Astrocyte of the spinal cord (primary cell): ENCODE measurements around the gene C1orf116.

Experiments used
- DNase-seq: peaks from one replicate; pipeline ENCODE4 v3.0.0; 2011; ENCODE audit warnings: low read depth, low spot score
- H3K4me3 ChIP-seq: 2 replicates; pipeline ENCODE4 v1.5.1; 2011; ENCODE audit warnings: low read depth, mild to moderate bottlenecking, low read length, moderate library complexity
- in situ Hi-C: cut with HindIII; loops from 2 replicates; pipeline ENCODE4 v1.10.0; 2017; ENCODE audit warnings: low sequenced_read_pairs
- TF ChIP-seq, protein P1 (sequence below): IDR thresholded peaks from 2 replicates; pipeline ENCODE4 v1.5.1; 2012; ENCODE audit warnings: low read depth, mild to moderate bottlenecking, low read length, inconsistent platforms

The C1orf116 gene

DNA sequence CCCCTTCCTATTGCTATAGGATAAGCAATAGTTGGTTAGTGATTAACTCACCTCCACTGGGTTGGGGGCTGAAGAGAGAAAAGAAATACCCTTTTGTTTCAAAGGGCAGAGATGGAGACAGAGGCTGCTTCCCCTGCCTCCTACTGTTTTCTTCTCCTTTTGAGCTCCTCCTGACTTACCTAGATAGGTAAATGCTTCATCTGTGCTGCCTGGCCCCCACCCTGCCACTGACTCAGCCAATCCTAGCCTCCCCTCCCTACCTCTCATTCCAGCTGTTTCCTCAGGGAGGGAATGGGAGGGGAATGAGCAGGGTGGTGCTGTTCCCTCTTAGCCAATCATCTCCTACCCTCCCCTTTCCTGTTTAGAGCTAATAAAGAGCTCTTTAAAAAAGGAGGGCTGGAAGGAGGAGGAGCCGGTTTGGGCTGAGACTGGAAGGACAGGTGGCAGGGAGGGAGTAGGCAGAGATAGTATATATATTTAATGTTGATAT is at the start of gene C1orf116:
Gene C1orf116, minus strand, starts transcription at position 229 of the 490 bp plus-strand sequence. CDS start 5,158 bp downstream, outside the sequence.
- in situ Hi-C loops = no loop called here
- TF ChIP-seq, protein P1, sequence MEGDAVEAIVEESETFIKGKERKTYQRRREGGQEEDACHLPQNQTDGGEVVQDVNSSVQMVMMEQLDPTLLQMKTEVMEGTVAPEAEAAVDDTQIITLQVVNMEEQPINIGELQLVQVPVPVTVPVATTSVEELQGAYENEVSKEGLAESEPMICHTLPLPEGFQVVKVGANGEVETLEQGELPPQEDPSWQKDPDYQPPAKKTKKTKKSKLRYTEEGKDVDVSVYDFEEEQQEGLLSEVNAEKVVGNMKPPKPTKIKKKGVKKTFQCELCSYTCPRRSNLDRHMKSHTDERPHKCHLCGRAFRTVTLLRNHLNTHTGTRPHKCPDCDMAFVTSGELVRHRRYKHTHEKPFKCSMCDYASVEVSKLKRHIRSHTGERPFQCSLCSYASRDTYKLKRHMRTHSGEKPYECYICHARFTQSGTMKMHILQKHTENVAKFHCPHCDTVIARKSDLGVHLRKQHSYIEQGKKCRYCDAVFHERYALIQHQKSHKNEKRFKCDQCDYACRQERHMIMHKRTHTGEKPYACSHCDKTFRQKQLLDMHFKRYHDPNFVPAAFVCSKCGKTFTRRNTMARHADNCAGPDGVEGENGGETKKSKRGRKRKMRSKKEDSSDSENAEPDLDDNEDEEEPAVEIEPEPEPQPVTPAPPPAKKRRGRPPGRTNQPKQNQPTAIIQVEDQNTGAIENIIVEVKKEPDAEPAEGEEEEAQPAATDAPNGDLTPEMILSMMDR = no peak
- DNase-seq = no peak
- H3K4me3 ChIP-seq = no peak within 1 kb of the TSS

DNA sequence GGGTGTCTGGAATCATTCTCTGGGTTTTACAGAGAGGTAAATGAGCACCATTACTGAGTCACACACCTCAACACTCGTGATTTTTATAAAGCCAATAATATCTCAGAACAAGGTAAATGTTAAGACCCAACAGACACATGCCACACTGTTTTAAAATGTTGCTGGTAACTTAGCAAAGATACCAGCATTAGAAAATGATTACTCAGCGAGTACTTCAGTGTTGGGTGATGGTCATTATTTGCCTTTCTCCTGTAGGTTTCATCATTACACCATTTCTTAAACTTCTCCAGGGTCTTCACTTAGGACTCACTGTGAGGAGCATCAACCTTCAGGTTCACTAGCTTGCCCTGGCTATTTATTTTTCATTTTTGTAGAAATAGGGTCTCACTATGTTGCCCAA is 49.2 kb upstream of the C1orf116 start:
- TF ChIP-seq, protein P1 = no peak
- H3K4me3 ChIP-seq = no peak overlapping the region
- DNase-seq = no peak
- in situ Hi-C loops = no loop called here

DNA sequence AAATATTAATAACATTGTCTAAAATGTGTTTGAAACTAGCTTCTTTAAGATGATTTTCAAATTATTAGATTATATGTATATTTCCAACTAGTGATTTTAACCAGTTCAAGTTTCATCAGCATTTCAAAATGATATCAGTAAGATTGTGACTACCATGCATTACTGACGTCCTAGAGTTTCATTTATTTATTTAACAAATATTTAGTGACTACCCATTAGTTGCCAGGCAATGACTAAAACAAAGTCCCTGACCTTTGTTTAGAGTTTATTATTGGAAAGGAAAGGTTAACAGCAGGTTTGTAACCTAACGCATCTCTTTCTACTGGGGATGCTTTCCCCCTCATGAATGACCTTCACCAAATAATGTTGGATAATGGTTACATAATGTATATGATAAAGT is 48.5 kb upstream of the C1orf116 start:
- H3K4me3 ChIP-seq = no peak overlapping the region
- no peak for DNase-seq
- TF ChIP-seq, protein P1 = no peak
- in situ Hi-C loops = no loop called here

DNA sequence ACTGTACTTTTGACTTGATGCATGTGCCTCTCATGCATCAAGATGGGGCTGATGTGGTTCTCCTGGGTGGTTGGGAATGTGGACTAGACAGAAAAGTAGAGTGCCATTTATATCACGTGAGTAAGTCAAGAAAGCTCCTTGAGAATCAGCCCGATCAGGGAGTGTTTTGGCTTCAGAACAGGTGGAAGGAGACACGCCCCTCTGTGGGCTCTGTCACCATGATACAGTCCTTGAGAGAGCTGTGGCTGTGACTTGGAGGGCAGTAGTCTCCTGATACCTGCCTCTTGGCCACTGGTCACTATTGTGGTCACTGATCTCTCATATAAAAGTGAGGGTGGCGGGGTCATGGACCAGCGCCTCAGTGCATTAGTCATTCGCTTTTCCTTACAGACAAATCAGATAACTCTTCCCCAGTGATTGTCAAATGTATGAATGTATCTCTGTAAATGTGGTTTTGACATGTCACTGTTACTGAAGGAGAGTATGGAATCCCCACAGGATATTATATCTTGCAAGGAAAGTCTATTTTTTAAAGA is 47.2 kb upstream of the C1orf116 start:
- DNase-seq = no peak
- TF ChIP-seq, protein P1 = no peak
- in situ Hi-C loops = no loop called here
- no peak overlapping the region for H3K4me3 ChIP-seq

DNA sequence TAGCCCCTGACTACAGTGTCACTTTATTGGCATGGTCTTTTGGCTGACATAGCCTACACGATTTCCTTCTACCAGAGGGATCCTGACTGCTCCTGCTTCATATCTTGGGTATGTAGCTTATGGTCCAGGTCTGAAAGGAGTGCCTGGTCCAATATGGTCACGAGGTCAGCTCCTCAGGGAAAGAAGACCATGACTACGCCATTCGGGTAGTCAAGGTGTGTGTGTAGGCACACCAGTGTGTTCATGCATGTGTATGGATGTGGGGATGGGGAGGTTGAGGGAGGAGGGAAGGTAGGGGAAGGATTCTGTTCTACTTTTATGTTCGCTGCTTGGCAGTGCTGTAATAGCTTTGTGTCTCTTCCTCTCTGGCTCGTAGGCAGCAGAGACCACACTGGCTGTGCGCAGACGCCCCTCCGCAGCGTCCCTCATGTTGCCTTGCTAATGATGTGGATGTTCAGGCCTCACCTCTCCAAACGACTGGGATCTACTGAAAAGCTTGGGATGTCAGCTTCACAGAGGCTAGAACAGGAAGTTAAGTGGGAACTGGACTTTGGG is 46.1 kb upstream of the C1orf116 start:
- DNase-seq = no peak
- in situ Hi-C loops = no loop called here
- TF ChIP-seq, protein P1 = no peak
- H3K4me3 ChIP-seq = no peak overlapping the region

DNA sequence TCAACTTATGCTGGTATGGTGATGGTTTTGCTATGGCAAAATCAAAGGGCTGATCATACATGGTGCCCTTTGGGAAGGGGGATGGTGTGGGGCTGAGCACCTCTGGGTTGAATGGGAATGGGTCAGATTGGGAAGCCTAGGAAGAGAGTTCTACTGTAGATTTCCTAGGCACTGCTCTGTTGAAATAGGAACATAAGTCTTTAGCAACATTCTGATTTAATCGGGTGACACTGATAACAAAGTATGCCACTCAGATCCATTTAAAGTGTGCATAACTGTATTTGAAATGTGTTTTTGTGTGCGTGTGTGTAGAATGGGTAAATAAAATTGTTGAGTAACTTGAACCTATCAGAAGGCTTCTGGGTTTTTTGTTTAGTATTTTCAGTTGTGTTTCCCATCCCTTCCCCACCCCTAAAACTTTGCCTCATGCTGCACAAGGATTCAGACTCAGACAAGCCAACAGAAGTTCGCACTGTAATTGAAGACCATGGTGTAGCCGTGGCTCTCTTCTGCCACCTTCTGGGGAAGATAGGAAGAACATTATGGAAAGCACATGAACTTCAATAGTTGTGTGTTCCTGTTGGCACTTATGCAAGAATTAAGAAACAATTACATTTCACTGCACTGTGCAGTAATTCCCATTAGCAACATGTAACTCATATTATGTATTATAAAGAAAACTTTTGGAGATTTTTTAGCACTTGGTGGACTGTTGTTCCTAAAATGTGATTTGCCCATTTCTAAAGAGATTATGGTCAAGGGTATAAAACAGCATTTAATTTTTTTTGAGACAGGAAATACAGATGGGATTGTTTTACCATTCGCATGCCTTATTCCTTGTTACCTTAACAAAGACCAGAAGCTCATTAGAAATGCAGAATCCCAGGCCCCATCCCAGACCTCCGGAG is 45.2 kb upstream of the C1orf116 start:
- in situ Hi-C loops = no loop called here
- H3K4me3 ChIP-seq = no peak overlapping the region
- TF ChIP-seq, protein P1 = peak; percentile 89
- DNase-seq = peak; percentile 78
